A549 (cell line): ENCODE results near the gene POU4F1. TPM values are rescaled to one million over a fixed set of nuclear protein-coding genes. Genes with fewer than 3 reads are reported as not detected.

ENCODE experiments used
- ATAC-seq, 2 experiments: fragments of 200-7000 bp in 1 of 2; fragments of >200 bp in 1 of 2; cut with Nextera tagmentation in 1 of 2; cut with Tn5 transposase in 1 of 2; 3 replicates each; pipeline versions ENCODE4 v1.8.0 to v1.9.1; 2018 to 2020; ENCODE audit warnings: mild to moderate bottlenecking in 1 of 2, moderate library complexity in 1 of 2
- CTCF ChIA-PET: fragments of 300-600 bp; sonication (Branson Sonifier 250); formaldehyde crosslinking; extraction: SDS; loops from one replicate; lab custom pipeline; 2021; ENCODE audit warnings: antibody characterized with exemption, inconsistent platforms; lab: Yijun Ruan, JAX
- POLR2A ChIA-PET: fragments of 350-600 bp; formaldehyde crosslinking; extraction: SDS; loops from one replicate; lab custom pipeline; 2021; ENCODE audit warnings: antibody characterized with exemption, inconsistent platforms; lab: Yijun Ruan, JAX
- DNase-seq, 2 experiments: peaks; one replicate each; pipeline versions ENCODE4 v3.0.0 to v3.0.0-alpha.2; 2011 to 2016; ENCODE audit warnings: low read depth in 1 of 2, low spot score in 1 of 2
- FAIRE-seq: peaks from 2 replicates; lab custom pipeline; 2011; peaks lifted over from hg19 to GRCh38; lab: Jason Lieb, UNC
- H3K27ac ChIP-seq, 2 experiments: fragments of >200 bp; sonication (Bioruptor Twin); formaldehyde crosslinking; 3 replicates each; pipeline ENCODE4 v1.5.1; 2016 to 2017
- H3K4me1 ChIP-seq: fragments of >200 bp; sonication (Bioruptor Twin); formaldehyde crosslinking; 3 replicates; pipeline ENCODE4 v1.6.1; 2016
- H3K4me2 ChIP-seq: fragments of >200 bp; sonication (Bioruptor Twin); formaldehyde crosslinking; 3 replicates; pipeline ENCODE4 v1.6.1; 2016
- H3K4me3 ChIP-seq: fragments of >200 bp; sonication (Bioruptor Twin); formaldehyde crosslinking; 3 replicates; pipeline ENCODE4 v1.5.1; 2016
- H3K9me3 ChIP-seq: fragments of >200 bp; sonication (Bioruptor Twin); formaldehyde crosslinking; 3 replicates; pipeline ENCODE4 v1.6.1; 2016
- CBX2 ChIP-seq: fragments of 200-600 bp; sonication (generic); IDR thresholded peaks from 2 replicates; pipeline ENCODE4 v1.6.1; 2016; ENCODE audit warnings: low read depth, mild to moderate bottlenecking, borderline replicate concordance
- CBX8 ChIP-seq: fragments of 200-600 bp; sonication (generic); IDR thresholded peaks from 2 replicates; pipeline ENCODE4 v1.6.1; 2016
- CHD2 ChIP-seq: fragments of 150-350 bp; IDR thresholded peaks from 2 replicates; pipeline ENCODE4 v1.6.1; 2014; ENCODE audit warnings: low read length; ENCODE audit not compliant: partially characterized antibody
- CTCF ChIP-seq: fragments of >200 bp; sonication (Bioruptor Twin); formaldehyde crosslinking; IDR thresholded peaks from 3 replicates; pipeline ENCODE4 v1.5.1; 2016
- EHF ChIP-seq: fragments of 250-450 bp; sonication (Bioruptor Pico); IDR thresholded peaks from 2 replicates; pipeline ENCODE4 v1.5.0; 2020; ENCODE audit warnings: mild to moderate bottlenecking
- EHMT2 ChIP-seq: fragments of 200-600 bp; sonication (generic); IDR thresholded peaks from 2 replicates; pipeline ENCODE4 v1.6.1; 2016; ENCODE audit warnings: antibody characterized with exemption, low read depth, mild to moderate bottlenecking, moderate library complexity
- FOSL2 ChIP-seq, 2 experiments: fragments of 450-650 bp in 1 of 2; fragments of >200 bp in 1 of 2; sonication (Bioruptor Twin) in 1 of 2; formaldehyde crosslinking; IDR thresholded peaks; 2 replicates each; pipeline versions ENCODE4 v1.5.0 to v1.6.1; 2016 to 2020; ENCODE audit warnings: mild to moderate bottlenecking in 1 of 2, moderate library complexity in 1 of 2
- HOXB13 ChIP-seq: fragments of 250-450 bp; sonication (Bioruptor Pico); IDR thresholded peaks from 2 replicates; pipeline ENCODE4 v1.5.0; 2020; ENCODE audit warnings: low read depth, mild to moderate bottlenecking, moderate library complexity
- HOXB5 ChIP-seq: fragments of 250-450 bp; sonication (Bioruptor Pico); IDR thresholded peaks from 2 replicates; pipeline ENCODE4 v1.5.0; 2020; ENCODE audit warnings: mild to moderate bottlenecking, moderate library complexity
- KDM5A ChIP-seq: fragments of 200-600 bp; sonication (generic); IDR thresholded peaks from 2 replicates; pipeline ENCODE4 v1.6.1; 2016; ENCODE audit warnings: antibody characterized with exemption, mild to moderate bottlenecking
- MAX ChIP-seq: IDR thresholded peaks from 2 replicates; pipeline ENCODE4 v1.6.1; 2012
- NPAS2 ChIP-seq: fragments of 250-450 bp; sonication (Bioruptor Pico); IDR thresholded peaks from 2 replicates; pipeline ENCODE4 v1.8.0; 2022; ENCODE audit warnings: mild to moderate bottlenecking, moderate library complexity, borderline replicate concordance
- NR3C1 ChIP-seq: fragments of >200 bp; sonication (Bioruptor Twin); formaldehyde crosslinking; IDR thresholded peaks from 3 replicates; pipeline ENCODE4 v1.6.1; 2017
- PBX3 ChIP-seq: IDR thresholded peaks from 2 replicates; pipeline ENCODE4 v1.6.1; 2012
- PHF8 ChIP-seq: fragments of 200-600 bp; sonication (generic); IDR thresholded peaks from 2 replicates; pipeline ENCODE4 v1.6.1; 2016; ENCODE audit warnings: low read depth, mild to moderate bottlenecking, antibody characterized with exemption, moderate library complexity, borderline replicate concordance
- POLR2AphosphoS2 ChIP-seq: conservative IDR thresholded peaks from 2 replicates; pipeline ENCODE4 v1.6.1; 2012; ENCODE audit warnings: low read length, improper control_type of control experiment, inconsistent platforms
- RARB ChIP-seq: fragments of 250-450 bp; sonication (Bioruptor Pico); IDR thresholded peaks from 2 replicates; pipeline ENCODE4 v1.8.0; 2021; ENCODE audit warnings: mild to moderate bottlenecking, moderate library complexity
- RCOR1 ChIP-seq: fragments of 150-350 bp; IDR thresholded peaks from 2 replicates; pipeline ENCODE4 v1.6.1; 2014; ENCODE audit warnings: antibody characterized with exemption, low read length, low read depth
- TFCP2L1 ChIP-seq: fragments of 250-450 bp; sonication (Bioruptor Pico); IDR thresholded peaks from 2 replicates; pipeline ENCODE4 v1.5.0; 2021; ENCODE audit warnings: mild to moderate bottlenecking
- TP53 ChIP-seq: fragments of 250-450 bp; sonication (Bioruptor Pico); IDR thresholded peaks from 2 replicates; pipeline ENCODE4 v1.5.0; 2021; ENCODE audit warnings: mild to moderate bottlenecking, moderate library complexity
- USF2 ChIP-seq: fragments of 450-650 bp; IDR thresholded peaks from 2 replicates; pipeline ENCODE4 v1.6.1; 2014; ENCODE audit warnings: antibody characterized with exemption
- WGBS: methylation state at CpG from one replicate; pipeline ENCODE4 v1.1.6; 2017; ENCODE audit errors: missing lambda C conversion rate; 5-methylcytosine and 5-hydroxymethylcytosine counted together
- polyA plus RNA-seq, 4 experiments: library from polyadenylated mRNA; depleted of rRNA in 3 of 4; stranded (reverse); fragments of >200 nt; fragmentation: RNase III in 1 of 4; extraction: RNeasy Plus Mini Kit Qiagen cat#74134 plus additional on column Dnase treatment in 1 of 4; gene quantifications; 2 replicates in 3 of 4; 3 replicates in 1 of 4; pipeline ENCODE4 v1.2.3, GENCODE V29; 2011 to 2017

POU4F1 gene
- polyA plus RNA-seq, 2 of the 4 experiments (the other 2 are of a cell fraction), result 1.2 to 1.5 TPM

- WGBS, result 76% methylated on average over 7 of the region's 7 CpGs
- no peak for ATAC-seq
Observed at GRCh38 chr13:78597602-78597932, 5.8 kb downstream of the POU4F1 start.

GRCh38 chr13:78596736-78597601, 6.4 kb downstream of the POU4F1 start:
- no peaks in the 10 kb centered on the region for H3K4me1 ChIP-seq
- no peak overlapping the region for H3K4me3 ChIP-seq
- WGBS, result 92% methylated on average over 46 of the region's 50 CpGs
- FAIRE-seq (no peak), ATAC-seq (no peak), DNase-seq (no peak)
- no peak overlapping the region for H3K27ac ChIP-seq
- H3K9me3 ChIP-seq, result no peaks in the 10 kb centered on the region
- no peak for TF ChIP-seq POLR2AphosphoS2
- TF ChIP-seq PBX3, result no peak
- no peak for TF ChIP-seq TP53 (CRISPR knock-in tag)
- TF ChIP-seq EHF (CRISPR knock-in tag), result no peak
- no peak for TF ChIP-seq MAX
- no peak for TF ChIP-seq CTCF
- no peak for TF ChIP-seq RCOR1
- TF ChIP-seq FOSL2 (IDR thresholded peaks at IDR 0.05), result no peak
- no peak for TF ChIP-seq FOSL2 (CRISPR knock-in tag; IDR thresholded peaks at IDR 0.05)
- no peak for TF ChIP-seq TFCP2L1 (CRISPR knock-in tag)
- no peak for TF ChIP-seq USF2
- no peak for TF ChIP-seq HOXB13 (CRISPR knock-in tag)
- no peak for TF ChIP-seq EHMT2
- CTCF ChIA-PET, result no interaction called here
- POLR2A ChIA-PET, result no interaction called here
- no peak overlapping the region for H3K4me2 ChIP-seq

More at GRCh38 chr13:78597602-78597932, 5.8 kb downstream of the POU4F1 start:
- no peak for TF ChIP-seq NPAS2 (CRISPR knock-in tag)
- TF ChIP-seq PHF8, result no peak
- TF ChIP-seq POLR2AphosphoS2, result no peak
- TF ChIP-seq CBX2, result no peak
- no peak for TF ChIP-seq RARB (CRISPR knock-in tag)
- TF ChIP-seq NR3C1, result no peak
- TF ChIP-seq HOXB5 (CRISPR knock-in tag), result no peak
- TF ChIP-seq TP53 (CRISPR knock-in tag), result no peak
- TF ChIP-seq CHD2, result no peak
- TF ChIP-seq CBX8, result no peak
- TF ChIP-seq HOXB13 (CRISPR knock-in tag), result no peak
- TF ChIP-seq KDM5A, result no peak
- Histone ChIP-seq H3K4me2 (no peak overlapping the region), H3K4me3 (no peak overlapping the region), H3K27ac (no peak overlapping the region), H3K9me3 (no peaks in the 10 kb centered on the region), H3K4me1 (no peaks in the 10 kb centered on the region)
- POLR2A ChIA-PET, result no interaction called here
- DNase-seq (no peak), FAIRE-seq (no peak)
- CTCF ChIA-PET, result no interaction called here
